HepG2 (cell line): Measurements from ENCODE around the gene MAP3K9. TPM values are rescaled to one million over a fixed set of nuclear protein-coding genes. Genes with fewer than 3 reads are reported as not detected.

Experiments
- ATAC-seq: fragments of 200-7000 bp; cut with Tn5 transposase; 3 replicates; pipeline ENCODE4 v1.9.1; 2020; ENCODE audit warnings: mild to moderate bottlenecking, moderate library complexity
- BruUV-seq: library from RNA; stranded (reverse); fragments of 400-500 nt; replicated peaks from 2 replicates; lab custom pipeline; 2021; lab: Mats Ljungman, UMichigan
- CTCF ChIA-PET: fragments of 300-600 bp; formaldehyde crosslinking; extraction: SDS; loops from one replicate; lab custom pipeline; 2021; ENCODE audit warnings: low total read pairs, inconsistent platforms, low intra/inter-chr PET ratio; lab: Yijun Ruan, JAX
- POLR2A ChIA-PET: fragments of 350-600 bp; sonication (Branson Sonifier 250); formaldehyde crosslinking; loops from one replicate; lab custom pipeline; 2020; ENCODE audit warnings: antibody characterized with exemption, inconsistent platforms; lab: Yijun Ruan, JAX
- DNase-seq: peaks from one replicate; pipeline ENCODE4 v3.0.0-alpha.2; 2015; ENCODE audit warnings: low spot score
- FAIRE-seq: peaks from 3 replicates; lab custom pipeline; 2011; peaks lifted over from hg19 to GRCh38; lab: Jason Lieb, UNC
- H2AFZ ChIP-seq: one replicate; pipeline ENCODE4 v1.6.1; 2011; ENCODE audit warnings: low read length, inconsistent platforms
- H3K27ac ChIP-seq: fragments of 300-600 bp; 3 replicates; pipeline ENCODE4 v1.8.0; 2011; ENCODE audit warnings: mixed run types, mild to moderate bottlenecking, mixed read lengths, low read length, inconsistent platforms; ENCODE audit not compliant: insufficient read depth; ENCODE audit errors: extremely low read length
- H3K27me3 ChIP-seq, 2 experiments: fragments of 200-600 bp in 1 of 2; 2 replicates in 1 of 2; 3 replicates in 1 of 2; pipeline versions ENCODE4 v1.6.0 to v1.8.0; 2011; ENCODE audit warnings: low read length in 2 of 2, mild to moderate bottlenecking in 2 of 2, moderate library complexity in 2 of 2, inconsistent platforms in 1 of 2; ENCODE audit not compliant: insufficient read depth in 2 of 2, control insufficient read depth in 1 of 2
- H3K36me3 ChIP-seq, 2 experiments: fragments of 200-600 bp in 1 of 2; replicated peaks in 1 of 2; 2 replicates in 1 of 2; 3 replicates in 1 of 2; pipeline versions ENCODE4 v1.5.1 to v1.8.0; 2011; ENCODE audit warnings: low read length in 2 of 2, inconsistent platforms in 1 of 2; ENCODE audit not compliant: insufficient read depth in 2 of 2, control insufficient read depth in 1 of 2
- H3K4me1 ChIP-seq: 2 replicates; pipeline ENCODE4 v1.5.1; 2012; ENCODE audit warnings: low read length, inconsistent platforms; ENCODE audit not compliant: insufficient read depth
- H3K4me2 ChIP-seq: 2 replicates; pipeline ENCODE4 v1.6.0; 2011; ENCODE audit warnings: low read depth, low read length, inconsistent platforms
- H3K4me3 ChIP-seq, 3 experiments: fragments of 200-600 bp in 1 of 3; sonication (generic), shearing (Covaris generic) in 1 of 3; replicated peaks in 1 of 3; 2 replicates each; pipeline ENCODE4 v1.5.1; 2011 to 2016; ENCODE audit warnings: low read length in 3 of 3, inconsistent platforms in 2 of 3, low read depth in 2 of 3, mild to moderate bottlenecking in 2 of 3, control low read depth in 1 of 3, mixed read lengths in 1 of 3; ENCODE audit not compliant: insufficient read depth in 1 of 3
- H3K79me2 ChIP-seq: one replicate; pipeline ENCODE4 v1.6.1; 2011; ENCODE audit warnings: low read length, inconsistent platforms; ENCODE audit not compliant: insufficient read depth
- H3K9ac ChIP-seq: 2 replicates; pipeline ENCODE4 v1.6.0; 2011; ENCODE audit warnings: mild to moderate bottlenecking, low read depth, low read length, inconsistent platforms; ENCODE audit not compliant: insufficient read depth
- H3K9me3 ChIP-seq: 2 replicates; pipeline ENCODE4 v1.5.1; 2012; ENCODE audit warnings: mild to moderate bottlenecking, low read length
- H4K20me1 ChIP-seq: 2 replicates; pipeline ENCODE4 v1.6.0; 2011; ENCODE audit warnings: inconsistent platforms, mild to moderate bottlenecking, low read length, moderate library complexity; ENCODE audit not compliant: insufficient read depth
- KDM1A ChIP-seq: IDR thresholded peaks from 2 replicates; pipeline ENCODE4 v1.6.1; 2016; ENCODE audit warnings: missing compliant biosample characterization
- KDM3A ChIP-seq: IDR thresholded peaks from 2 replicates; pipeline ENCODE4 v1.6.1; 2018; ENCODE audit warnings: low read depth, missing compliant biosample characterization
- KDM5A ChIP-seq: fragments of 200-600 bp; sonication (generic); IDR thresholded peaks from 2 replicates; pipeline ENCODE4 v1.7.0; 2018; ENCODE audit warnings: antibody characterized with exemption, mild to moderate bottlenecking, low read length, borderline replicate concordance
- PAWR ChIP-seq: sonication (generic); formaldehyde crosslinking; IDR thresholded peaks from 2 replicates; pipeline ENCODE4 v1.4.0; 2020; ENCODE audit warnings: missing genetic modification reagents, mild to moderate bottlenecking, borderline replicate concordance
- PAXIP1 ChIP-seq: sonication (generic); formaldehyde crosslinking; conservative IDR thresholded peaks from 2 replicates; pipeline ENCODE4 v1.4.0; 2020; ENCODE audit warnings: mild to moderate bottlenecking, missing genetic modification reagents, moderate library complexity
- POGZ ChIP-seq: sonication (generic); formaldehyde crosslinking; IDR thresholded peaks from 2 replicates; pipeline ENCODE4 v1.4.0; 2020; ENCODE audit warnings: mild to moderate bottlenecking, missing genetic modification reagents
- PRPF4 ChIP-seq: fragments of 200-400 bp; formaldehyde crosslinking; IDR thresholded peaks from 2 replicates; pipeline ENCODE4 v1.6.1; 2016; ENCODE audit warnings: low read length, low read depth; ENCODE audit not compliant: poor library complexity, severe bottlenecking
- TCF7L2 ChIP-seq: IDR thresholded peaks from 2 replicates; pipeline ENCODE4 v1.6.1; 2011; ENCODE audit warnings: mild to moderate bottlenecking, low read depth, low read length, moderate library complexity
- ZFP1 ChIP-seq: IDR thresholded peaks from 2 replicates; pipeline ENCODE4 v1.6.1; 2016
- ZNF12 ChIP-seq: sonication (generic); formaldehyde crosslinking; IDR thresholded peaks from 2 replicates; pipeline ENCODE4 v1.5.0; 2020; ENCODE audit warnings: missing genetic modification reagents
- ZNF24 ChIP-seq: fragments of 450-650 bp; IDR thresholded peaks from 2 replicates; pipeline ENCODE4 v1.6.1; 2017; ENCODE audit warnings: antibody characterized with exemption, mild to moderate bottlenecking
- WGBS: methylation state at CpG from one replicate; pipeline ENCODE4 v1.1.6; 2017; ENCODE audit warnings: low lambda C conversion rate; 5-methylcytosine and 5-hydroxymethylcytosine counted together
- in situ Hi-C: cut with HindIII; loops from 2 replicates; pipeline ENCODE4 v1.10.0; 2017; ENCODE audit warnings: low pct_unique_long_range_greater_than_20kb; ENCODE audit not compliant: extremely low pct_ligation_motif_present
- intact Hi-C: fragments of 100-400 bp; cut with micrococcal nuclease; formaldehyde crosslinking; loops from one replicate; pipeline ENCODE4 v1.10.0; 2022; ENCODE audit not compliant: unreplicated experiment
- polyA plus RNA-seq, 8 experiments: library from polyadenylated mRNA; depleted of rRNA in 3 of 8; stranded (reverse) in 7 of 8; unstranded in 1 of 8; fragments of >200 nt; fragmentation: Illumina TruSeq in 4 of 8; extraction: Trizol in 4 of 8; gene quantifications; 2 replicates each; pipeline versions ENCODE4 v1.2.1 to v1.2.3, GENCODE V29; 2011 to 2016; ENCODE audit warnings: low read depth in 4 of 8, missing spikeins in 1 of 8, mixed read lengths in 1 of 8; ENCODE audit not compliant: insufficient read depth in 1 of 8
- total RNA-seq, 5 experiments: library from RNA; depleted of rRNA; stranded (reverse); fragments of >200 nt; fragmentation: Illumina TruSeq; extraction: Trizol; gene quantifications; 2 replicates each; pipeline ENCODE4 v1.2.3, GENCODE V29; 2016; ENCODE audit warnings: low read depth in 1 of 5
- TF ChIP-seq, protein P1 (sequence below), 2 experiments: sonication (generic) in 1 of 2; formaldehyde crosslinking in 1 of 2; IDR thresholded peaks; 2 replicates each; pipeline versions ENCODE4 v1.4.0 to v1.6.1; 2018 to 2020; ENCODE audit warnings: missing genetic modification reagents in 2 of 2, borderline replicate concordance in 1 of 2, low read depth in 1 of 2, mild to moderate bottlenecking in 1 of 2, missing biosample characterization in 1 of 2
- TF ChIP-seq, protein P2 (sequence below): sonication (generic); formaldehyde crosslinking; IDR thresholded peaks from 2 replicates; pipeline ENCODE4 v1.5.0; 2020; ENCODE audit warnings: mild to moderate bottlenecking, missing genetic modification reagents, borderline replicate concordance
- TF ChIP-seq, protein P3 (sequence below): sonication (generic); formaldehyde crosslinking; IDR thresholded peaks from 2 replicates; pipeline ENCODE4 v1.5.0; 2020; ENCODE audit warnings: mild to moderate bottlenecking, missing genetic modification reagents, moderate library complexity

MAP3K9 gene
- total and polyA plus RNA-seq, 2 of the 13 experiments (the other 11 are each of a cell fraction or from before 2014, with no cell fraction given), result 4.3 to 4.5 TPM

- TF ChIP-seq, protein P1, sequence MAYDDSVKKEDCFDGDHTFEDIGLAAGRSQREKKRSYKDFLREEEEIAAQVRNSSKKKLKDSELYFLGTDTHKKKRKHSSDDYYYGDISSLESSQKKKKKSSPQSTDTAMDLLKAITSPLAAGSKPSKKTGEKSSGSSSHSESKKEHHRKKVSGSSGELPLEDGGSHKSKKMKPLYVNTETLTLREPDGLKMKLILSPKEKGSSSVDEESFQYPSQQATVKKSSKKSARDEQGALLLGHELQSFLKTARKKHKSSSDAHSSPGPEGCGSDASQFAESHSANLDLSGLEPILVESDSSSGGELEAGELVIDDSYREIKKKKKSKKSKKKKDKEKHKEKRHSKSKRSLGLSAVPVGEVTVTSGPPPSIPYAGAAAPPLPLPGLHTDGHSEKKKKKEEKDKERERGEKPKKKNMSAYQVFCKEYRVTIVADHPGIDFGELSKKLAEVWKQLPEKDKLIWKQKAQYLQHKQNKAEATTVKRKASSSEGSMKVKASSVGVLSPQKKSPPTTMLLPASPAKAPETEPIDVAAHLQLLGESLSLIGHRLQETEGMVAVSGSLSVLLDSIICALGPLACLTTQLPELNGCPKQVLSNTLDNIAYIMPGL (CRISPR knock-in tag; IDR thresholded peaks at IDR 0.05; ENCODE audit: borderline replicate concordance in 1 of 2, low read depth in 1 of 2), result no peak
- no peak for TF ChIP-seq TCF7L2
- TF ChIP-seq, protein P2, sequence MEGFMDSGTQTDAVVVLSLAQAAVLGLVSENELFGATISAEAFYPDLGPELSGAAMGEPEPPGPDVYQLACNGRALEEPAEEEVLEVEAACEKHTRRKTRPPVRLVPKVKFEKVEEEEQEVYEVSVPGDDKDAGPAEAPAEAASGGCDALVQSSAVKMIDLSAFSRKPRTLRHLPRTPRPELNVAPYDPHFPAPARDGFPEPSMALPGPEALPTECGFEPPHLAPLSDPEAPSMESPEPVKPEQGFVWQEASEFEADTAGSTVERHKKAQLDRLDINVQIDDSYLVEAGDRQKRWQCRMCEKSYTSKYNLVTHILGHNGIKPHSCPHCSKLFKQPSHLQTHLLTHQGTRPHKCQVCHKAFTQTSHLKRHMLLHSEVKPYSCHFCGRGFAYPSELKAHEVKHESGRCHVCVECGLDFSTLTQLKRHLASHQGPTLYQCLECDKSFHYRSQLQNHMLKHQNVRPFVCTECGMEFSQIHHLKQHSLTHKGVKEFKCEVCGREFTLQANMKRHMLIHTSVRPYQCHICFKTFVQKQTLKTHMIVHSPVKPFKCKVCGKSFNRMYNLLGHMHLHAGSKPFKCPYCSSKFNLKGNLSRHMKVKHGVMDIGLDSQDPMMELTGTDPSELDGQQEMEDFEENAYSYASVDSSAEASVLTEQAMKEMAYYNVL (CRISPR knock-in tag), result no peak
These were observed 27.0 kb downstream of the MAP3K9 start (continued) for GRCh38 chr14:70782361-70782760.

GRCh38 chr14:70780396-70781075, 28.8 kb downstream of the MAP3K9 start:
- Histone ChIP-seq H3K4me3 (no peak overlapping the region), H3K4me1 (no peaks in the 10 kb centered on the region), H3K9me3 (no peaks in the 10 kb centered on the region), H3K27me3 (no peaks in the 10 kb centered on the region), H3K9ac (no peak overlapping the region), H4K20me1 (no peaks in the 10 kb centered on the region), H2AFZ (no peak overlapping the region), H3K36me3 (peaks cover 5% of the 10 kb centered on the region in 2 experiments; a peak in 3 of 5 replicates), H3K4me2 (no peak overlapping the region), H3K79me2 (peaks cover 1% of the 10 kb centered on the region), H3K27ac (no peak overlapping the region)
- ChIA-PET CTCF (no interaction called here), POLR2A (no interaction called here)
- WGBS, result 91% methylated on average over 9 of the region's 9 CpGs
- in situ Hi-C loops (no loop called here), intact Hi-C loops (no loop called here)
- no TSS peak for BruUV-seq
- FAIRE-seq (no peak), ATAC-seq (no peak), DNase-seq (no peak)
- TF ChIP-seq KDM3A (CRISPR knock-in tag) (no peak), ZNF12 (CRISPR knock-in tag) (no peak), ZFP1 (CRISPR knock-in tag) (no peak), PAXIP1 (CRISPR knock-in tag) (no peak), KDM5A (no peak), PAWR (CRISPR knock-in tag) (no peak), KDM1A (CRISPR knock-in tag) (no peak), ZNF24 (no peak), PRPF4 (no peak), POGZ (CRISPR knock-in tag) (no peak)
- TF ChIP-seq, protein P3, sequence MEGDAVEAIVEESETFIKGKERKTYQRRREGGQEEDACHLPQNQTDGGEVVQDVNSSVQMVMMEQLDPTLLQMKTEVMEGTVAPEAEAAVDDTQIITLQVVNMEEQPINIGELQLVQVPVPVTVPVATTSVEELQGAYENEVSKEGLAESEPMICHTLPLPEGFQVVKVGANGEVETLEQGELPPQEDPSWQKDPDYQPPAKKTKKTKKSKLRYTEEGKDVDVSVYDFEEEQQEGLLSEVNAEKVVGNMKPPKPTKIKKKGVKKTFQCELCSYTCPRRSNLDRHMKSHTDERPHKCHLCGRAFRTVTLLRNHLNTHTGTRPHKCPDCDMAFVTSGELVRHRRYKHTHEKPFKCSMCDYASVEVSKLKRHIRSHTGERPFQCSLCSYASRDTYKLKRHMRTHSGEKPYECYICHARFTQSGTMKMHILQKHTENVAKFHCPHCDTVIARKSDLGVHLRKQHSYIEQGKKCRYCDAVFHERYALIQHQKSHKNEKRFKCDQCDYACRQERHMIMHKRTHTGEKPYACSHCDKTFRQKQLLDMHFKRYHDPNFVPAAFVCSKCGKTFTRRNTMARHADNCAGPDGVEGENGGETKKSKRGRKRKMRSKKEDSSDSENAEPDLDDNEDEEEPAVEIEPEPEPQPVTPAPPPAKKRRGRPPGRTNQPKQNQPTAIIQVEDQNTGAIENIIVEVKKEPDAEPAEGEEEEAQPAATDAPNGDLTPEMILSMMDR (CRISPR knock-in tag), result no peak
